K562 (cell line): ENCODE results near the gene IQGAP3. TPM values are rescaled to one million over a fixed set of nuclear protein-coding genes. Genes with fewer than 3 reads are reported as not detected.

Experiments used
- CBFB ChIP-seq: sonication (generic); formaldehyde crosslinking; IDR thresholded peaks from 2 replicates; pipeline ENCODE4 v1.4.0; 2020; ENCODE audit warnings: mild to moderate bottlenecking, missing genetic modification reagents
- FOXP1 ChIP-seq: sonication (generic); formaldehyde crosslinking; IDR thresholded peaks from 2 replicates; pipeline ENCODE4 v1.8.0; 2022; ENCODE audit warnings: mild to moderate bottlenecking, missing genetic modification reagents
- IRF1 ChIP-seq: sonication (generic); formaldehyde crosslinking; IDR thresholded peaks from 2 replicates; pipeline ENCODE4 v1.8.0; 2022; ENCODE audit warnings: missing genetic modification reagents, mild to moderate bottlenecking, borderline replicate concordance
- TAF7 ChIP-seq: fragments of 450-650 bp; IDR thresholded peaks from 2 replicates; pipeline ENCODE4 v1.6.1; 2016; ENCODE audit warnings: missing genetic modification characterization, missing compliant biosample characterization
- TGIF2 ChIP-seq: sonication (generic); formaldehyde crosslinking; IDR thresholded peaks from 2 replicates; pipeline ENCODE4 v1.8.1; 2022; ENCODE audit warnings: mild to moderate bottlenecking, missing genetic modification reagents, moderate library complexity
- TRIM28 ChIP-seq: fragments of 450-650 bp; IDR thresholded peaks from 2 replicates; pipeline ENCODE4 v1.6.1; 2017
- ZFX ChIP-seq: sonication (generic); formaldehyde crosslinking; IDR thresholded peaks from 2 replicates; pipeline ENCODE4 v1.8.0; 2022; ENCODE audit warnings: mild to moderate bottlenecking, missing genetic modification reagents, moderate library complexity
- ZNF512 ChIP-seq: IDR thresholded peaks from 2 replicates; pipeline ENCODE4 v1.6.1; 2016; ENCODE audit warnings: missing genetic modification characterization, missing compliant biosample characterization
- polyA plus RNA-seq, 8 experiments: library from polyadenylated mRNA; depleted of rRNA in 4 of 8; stranded (reverse) in 5 of 8; unstranded in 3 of 8; fragments of >200 nt; fragmentation: Nextera tagmentation in 2 of 8; fragmentation: Illumina TruSeq in 1 of 8; extraction: Ambion mirVana in 2 of 8; extraction: Trizol in 1 of 8; gene quantifications; 2 replicates each; pipeline versions ENCODE4 v1.2.1 to v1.2.3, GENCODE V29; 2011 to 2014; ENCODE audit warnings: inconsistent platforms in 1 of 8, missing spikeins in 1 of 8
- total RNA-seq, 7 experiments: library from RNA; depleted of rRNA in 6 of 7; stranded (reverse); fragments of >200 nt in 6 of 7; fragmentation: Illumina TruSeq in 2 of 7; extraction: Trizol in 2 of 7; gene quantifications; 2 replicates each; pipeline versions ENCODE4 v1.2.1 to v1.2.3, GENCODE V29; 2011 to 2021; ENCODE audit warnings: low replicate concordance in 1 of 7
- TF ChIP-seq, protein P1 (sequence below), 2 experiments: fragments of 450-650 bp; IDR thresholded peaks; 2 replicates each; pipeline ENCODE4 v1.6.1; 2016

Gene IQGAP3
- total and polyA plus RNA-seq, 9 of the 15 experiments (the other 6 are each of a cell fraction or from before 2014, with no cell fraction given), result 1.4 to 16.6 (median 11.9) TPM

- TF ChIP-seq TRIM28, result 0 out of 2 replicates have a peak, but pooled peaks have one; percentile 12
- TF ChIP-seq TAF7, result no peak
- TF ChIP-seq TGIF2 (CRISPR knock-in tag), result 0 out of 2 replicates have a peak, but pooled peaks have one; percentile 55
- TF ChIP-seq ZFX, result 0 out of 2 replicates have a peak, but pooled peaks have one; percentile 21
- 0 out of 2 replicates have a peak, but pooled peaks have one; percentile 6 for TF ChIP-seq FOXP1 (CRISPR knock-in tag)
- 0 out of 2 replicates have a peak, but pooled peaks have one; percentile 65 for TF ChIP-seq CBFB (CRISPR knock-in tag)
- 0 out of 2 replicates have a peak, but pooled peaks have one; percentile 62 for TF ChIP-seq IRF1
- TF ChIP-seq ZNF512 (tag), result 0 out of 2 replicates have a peak, but pooled peaks have one; percentile 25
- TF ChIP-seq, protein P1, sequence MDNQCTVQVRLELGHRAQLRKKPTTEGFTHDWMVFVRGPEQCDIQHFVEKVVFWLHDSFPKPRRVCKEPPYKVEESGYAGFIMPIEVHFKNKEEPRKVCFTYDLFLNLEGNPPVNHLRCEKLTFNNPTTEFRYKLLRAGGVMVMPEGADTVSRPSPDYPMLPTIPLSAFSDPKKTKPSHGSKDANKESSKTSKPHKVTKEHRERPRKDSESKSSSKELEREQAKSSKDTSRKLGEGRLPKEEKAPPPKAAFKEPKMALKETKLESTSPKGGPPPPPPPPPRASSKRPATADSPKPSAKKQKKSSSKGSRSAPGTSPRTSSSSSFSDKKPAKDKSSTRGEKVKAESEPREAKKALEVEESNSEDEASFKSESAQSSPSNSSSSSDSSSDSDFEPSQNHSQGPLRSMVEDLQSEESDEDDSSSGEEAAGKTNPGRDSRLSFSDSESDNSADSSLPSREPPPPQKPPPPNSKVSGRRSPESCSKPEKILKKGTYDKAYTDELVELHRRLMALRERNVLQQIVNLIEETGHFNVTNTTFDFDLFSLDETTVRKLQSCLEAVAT (IDR thresholded peaks at IDR 0.05), result 0 out of 4 replicates have a peak, but pooled peaks of 1 of the 2 experiments have one; percentile 6
- TF ChIP-seq, all 486 proteins: peak for 24
Measured at GRCh38 chr1:156505679-156506298, 66.6 kb downstream of the IQGAP3 start (continued).
